HG03457 (cell line): ENCODE results near the gene EML4.
"Not testable (repeated sequence)": the region's sequence is repeated elsewhere in the genome, so short reads cannot be mapped to it uniquely, and the experiment has no call there.

ENCODE experiments used
- ATAC-seq: cut with Tn5 transposase; IDR thresholded peaks from one replicate; pipeline ENCODE4 v1.9.1; 2021; ENCODE audit warnings: moderate number of reproducible peaks; ENCODE audit not compliant: unreplicated experiment

EML4 gene

GRCh38 chr2:42169100-42169873, at the start of gene EML4:
Gene EML4, plus strand, starts transcription at chr2:42169353. Its CDS starts 259 bp downstream, at chr2:42169612.
- ATAC-seq, result peak; percentile 72

- ATAC-seq, result no peak
Observed at GRCh38 chr2:42123426-42123825, 45.7 kb upstream of the EML4 start.

- peak; percentile 50 for ATAC-seq
Observed at GRCh38 chr2:42124011-42124785, 45.0 kb upstream of the EML4 start.

- ATAC-seq, result no peak
Observed at GRCh38 chr2:42125841-42126594, 43.1 kb upstream of the EML4 start.

- ATAC-seq, result not testable (repeated sequence)
Observed at GRCh38 chr2:42126873-42127272, 42.3 kb upstream of the EML4 start.

- peak; percentile 69 for ATAC-seq
Observed at GRCh38 chr2:42127425-42128424, 41.4 kb upstream of the EML4 start.

- no peak for ATAC-seq
Observed at GRCh38 chr2:42128721-42129486, 40.2 kb upstream of the EML4 start.

- no peak for ATAC-seq
Observed at GRCh38 chr2:42129487-42129852, 39.7 kb upstream of the EML4 start.

GRCh38 chr2:42129947-42130346, 39.2 kb upstream of the EML4 start:
- no peak for ATAC-seq

- not testable (repeated sequence) for ATAC-seq
Observed at GRCh38 chr2:42130858-42131257, 38.3 kb upstream of the EML4 start.

GRCh38 chr2:42132191-42132965, 36.8 kb upstream of the EML4 start:
- no peak for ATAC-seq

GRCh38 chr2:42132966-42133641, 36.0 kb upstream of the EML4 start:
- peak; percentile 85 for ATAC-seq

GRCh38 chr2:42133771-42134195, 35.4 kb upstream of the EML4 start:
- no peak for ATAC-seq

- ATAC-seq, result not testable (repeated sequence)
Observed at GRCh38 chr2:42134401-42134932, 34.7 kb upstream of the EML4 start.

- no peak for ATAC-seq
Observed at GRCh38 chr2:42135381-42136312, 33.5 kb upstream of the EML4 start.

GRCh38 chr2:42136782-42137124, 32.4 kb upstream of the EML4 start:
- no peak for ATAC-seq
